Choroid plexus epithelial cell (primary cell): Measurements from ENCODE around the gene HIPK3.
"Not testable (repeated sequence)": the region's sequence is repeated elsewhere in the genome, so short reads cannot be mapped to it uniquely, and the experiment has no call there.

ENCODE experiments used
- DNase-seq: peaks from one replicate; pipeline ENCODE4 v3.0.0-alpha.2; 2010; ENCODE audit warnings: low read depth
- H3K4me3 ChIP-seq: 2 replicates; pipeline ENCODE4 v1.5.1; 2011; ENCODE audit warnings: low read depth, mild to moderate bottlenecking, control low read depth, low read length, moderate library complexity
- TF ChIP-seq, protein P1 (sequence below): conservative IDR thresholded peaks from 2 replicates; pipeline ENCODE4 v1.5.1; 2011; ENCODE audit warnings: low read depth, mild to moderate bottlenecking, control low read depth, inconsistent platforms, low read length, moderate library complexity

The HIPK3 gene

DNA sequence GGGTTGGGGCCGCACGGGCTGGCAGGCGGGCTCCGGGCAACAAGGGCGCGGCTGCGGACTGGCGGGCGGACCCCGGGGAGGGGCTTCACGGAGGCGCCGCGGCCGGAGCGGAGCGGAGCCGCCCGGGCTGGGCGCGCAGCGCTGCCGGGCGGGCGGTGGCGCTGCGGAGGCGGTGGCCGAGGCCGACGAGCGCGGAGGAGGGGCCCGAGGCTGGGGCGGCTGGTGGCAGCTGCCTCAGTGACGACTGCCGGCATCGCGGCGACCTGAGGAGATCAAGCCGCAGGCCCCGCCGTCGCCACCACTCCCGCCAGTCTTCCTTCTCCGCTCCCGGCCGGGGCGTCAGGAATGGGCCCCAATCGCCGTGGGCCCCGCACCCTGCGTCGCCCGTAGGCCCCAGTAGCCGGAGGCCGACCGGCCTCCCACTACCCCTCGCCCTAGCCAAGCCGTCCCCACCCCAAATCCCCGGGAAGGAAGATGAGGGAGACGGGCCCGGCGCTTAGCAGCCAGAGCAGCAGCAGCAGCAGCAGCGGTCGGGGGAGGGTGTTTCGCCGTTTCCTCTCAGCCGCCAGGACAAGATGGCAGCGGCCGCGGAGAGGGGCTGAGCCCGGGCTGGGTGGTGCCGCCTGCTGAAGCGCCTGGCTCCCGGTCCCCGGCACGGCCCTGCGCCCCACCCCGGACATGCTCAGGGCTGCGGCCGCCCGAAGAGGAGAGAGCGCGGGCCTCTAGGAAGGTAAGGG, at the start of gene HIPK3:
Gene HIPK3 (plus strand): TSS at position 222 of the 737 bp plus-strand sequence.
- peak; percentile 76 for DNase-seq
- TF ChIP-seq, protein P1, sequence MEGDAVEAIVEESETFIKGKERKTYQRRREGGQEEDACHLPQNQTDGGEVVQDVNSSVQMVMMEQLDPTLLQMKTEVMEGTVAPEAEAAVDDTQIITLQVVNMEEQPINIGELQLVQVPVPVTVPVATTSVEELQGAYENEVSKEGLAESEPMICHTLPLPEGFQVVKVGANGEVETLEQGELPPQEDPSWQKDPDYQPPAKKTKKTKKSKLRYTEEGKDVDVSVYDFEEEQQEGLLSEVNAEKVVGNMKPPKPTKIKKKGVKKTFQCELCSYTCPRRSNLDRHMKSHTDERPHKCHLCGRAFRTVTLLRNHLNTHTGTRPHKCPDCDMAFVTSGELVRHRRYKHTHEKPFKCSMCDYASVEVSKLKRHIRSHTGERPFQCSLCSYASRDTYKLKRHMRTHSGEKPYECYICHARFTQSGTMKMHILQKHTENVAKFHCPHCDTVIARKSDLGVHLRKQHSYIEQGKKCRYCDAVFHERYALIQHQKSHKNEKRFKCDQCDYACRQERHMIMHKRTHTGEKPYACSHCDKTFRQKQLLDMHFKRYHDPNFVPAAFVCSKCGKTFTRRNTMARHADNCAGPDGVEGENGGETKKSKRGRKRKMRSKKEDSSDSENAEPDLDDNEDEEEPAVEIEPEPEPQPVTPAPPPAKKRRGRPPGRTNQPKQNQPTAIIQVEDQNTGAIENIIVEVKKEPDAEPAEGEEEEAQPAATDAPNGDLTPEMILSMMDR = no peak
- H3K4me3 ChIP-seq = peak within 1 kb of the TSS; percentile 91

DNA sequence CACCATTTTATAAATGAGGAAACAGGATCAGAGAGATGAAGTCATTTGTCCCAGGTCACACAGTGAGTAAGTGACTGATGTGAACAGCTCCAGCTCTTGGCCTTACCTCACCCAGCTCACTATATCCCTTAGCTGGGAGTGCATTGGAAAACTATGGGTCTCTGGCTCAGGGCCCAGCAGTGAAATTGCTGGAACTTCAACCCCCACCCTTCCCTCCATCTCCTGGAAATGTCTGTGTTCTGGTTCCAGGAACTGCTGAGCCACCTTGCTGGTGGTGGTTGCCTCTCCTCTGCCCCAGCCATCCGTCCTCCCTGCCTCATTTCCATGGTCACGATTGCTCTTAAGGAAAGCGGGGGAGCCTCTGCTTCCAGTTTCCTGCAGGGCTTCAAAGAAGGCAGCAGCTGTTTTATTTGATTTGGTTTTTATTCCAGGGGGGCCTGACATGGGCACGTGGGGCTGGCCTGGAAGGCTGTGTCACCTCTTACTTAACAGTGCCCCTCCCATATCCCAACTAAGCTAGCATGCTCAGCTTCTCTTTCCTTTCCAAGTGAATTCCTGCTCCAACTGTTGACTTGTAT, 49.7 kb upstream of the HIPK3 start:
- TF ChIP-seq, protein P1 = no peak
- no peak for DNase-seq
- no peak overlapping the region for H3K4me3 ChIP-seq

DNA sequence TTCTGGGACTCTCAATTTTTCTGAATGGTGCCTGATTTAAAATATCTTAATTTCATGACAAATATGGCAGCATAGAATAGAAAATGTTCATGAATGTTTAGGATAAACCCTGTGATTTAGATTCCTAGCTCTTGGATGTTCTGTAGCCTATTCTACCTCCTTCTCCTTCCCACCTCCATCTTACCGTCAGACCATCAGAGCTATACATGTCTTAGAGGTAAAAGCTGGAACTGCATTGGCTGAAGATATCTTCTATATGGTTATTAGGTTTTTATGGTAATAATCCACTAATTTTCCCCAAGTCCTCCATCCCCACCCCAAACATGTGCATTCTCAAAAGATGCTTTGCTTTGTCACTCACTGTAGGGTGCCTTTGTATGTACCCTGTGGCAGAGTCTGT, 49.0 kb upstream of the HIPK3 start:
- DNase-seq = no peak
- TF ChIP-seq, protein P1 = no peak
- H3K4me3 ChIP-seq = no peak overlapping the region

DNA sequence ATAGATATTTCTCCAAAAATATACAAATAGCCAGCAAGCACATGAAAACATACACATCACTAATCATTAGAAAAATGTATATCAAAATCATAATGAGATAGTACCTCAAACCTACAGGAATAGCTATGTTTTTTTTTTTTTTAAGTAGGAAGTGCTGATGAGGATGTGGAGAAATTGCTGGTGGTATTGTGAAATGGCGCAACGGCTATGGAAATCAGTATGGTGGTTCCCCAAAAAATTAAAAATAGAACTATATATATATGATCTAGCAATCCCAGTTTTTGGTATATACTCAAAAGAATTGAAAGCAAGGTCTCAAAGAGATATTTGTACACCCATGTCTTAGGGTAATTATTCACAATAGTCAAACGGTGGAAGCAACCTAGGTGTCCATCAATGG, 46.0 kb upstream of the HIPK3 start:
- DNase-seq = no peak
- TF ChIP-seq, protein P1 = no peak
- H3K4me3 ChIP-seq = no peak overlapping the region

DNA sequence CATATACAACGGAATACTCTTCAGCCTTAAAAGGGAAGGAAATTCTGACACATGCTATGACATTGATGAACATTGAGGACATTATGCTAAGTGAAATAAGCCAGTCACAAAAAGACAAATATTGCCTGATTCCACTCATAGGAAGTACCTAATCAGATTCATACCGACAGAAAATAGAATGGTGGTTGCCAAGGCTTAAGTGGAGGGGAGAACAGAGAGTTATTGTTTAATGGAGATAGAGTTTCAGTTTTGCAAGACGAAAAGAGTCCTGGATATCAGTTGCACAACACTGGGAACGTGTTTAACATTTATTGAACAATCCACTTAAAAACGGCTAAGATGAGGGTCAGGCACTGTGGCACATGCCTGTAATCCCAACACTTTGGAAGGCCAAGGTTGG, 45.6 kb upstream of the HIPK3 start:
- DNase-seq = no peak
- TF ChIP-seq, protein P1 = no peak
- H3K4me3 ChIP-seq = no peak overlapping the region

DNA sequence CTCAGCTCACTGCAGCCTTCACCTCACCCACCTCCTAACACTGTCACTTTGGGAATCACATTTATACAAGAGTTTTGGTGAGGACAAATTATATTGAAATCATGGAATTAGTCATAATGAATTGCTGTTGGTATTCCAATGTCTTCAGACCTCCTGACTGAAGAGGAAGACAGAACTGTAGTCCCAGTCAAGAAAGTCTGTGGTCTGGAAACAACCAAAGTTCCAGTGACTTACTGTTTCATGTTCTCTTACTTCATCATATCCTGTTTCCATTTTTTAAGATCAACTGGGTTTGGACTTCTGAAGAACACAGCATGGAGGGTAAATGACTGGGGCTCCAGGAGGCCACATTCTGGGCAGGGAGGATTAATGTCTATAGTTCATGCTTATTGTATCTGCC, 43.0 kb upstream of the HIPK3 start:
- H3K4me3 ChIP-seq = no peak overlapping the region
- TF ChIP-seq, protein P1 = no peak
- DNase-seq = peak; percentile 21

DNA sequence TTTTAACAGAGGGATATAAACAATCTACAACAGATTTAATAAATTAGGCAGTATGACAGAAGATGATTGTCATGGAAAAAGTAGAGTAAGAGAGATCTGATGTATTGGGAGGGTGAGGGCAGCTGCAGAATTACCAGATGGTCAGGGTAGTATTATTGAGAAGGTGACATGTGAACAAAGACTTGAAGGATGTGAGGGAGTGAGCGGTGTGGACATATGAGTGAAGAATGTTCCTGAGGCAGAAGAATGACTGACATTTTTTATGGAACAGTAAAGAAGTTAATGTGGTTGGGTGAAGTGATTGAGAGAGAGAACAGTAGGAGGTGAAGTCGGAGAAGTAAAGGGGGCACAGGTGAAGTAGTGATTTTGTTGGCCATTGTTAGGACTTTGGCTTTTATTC, 42.4 kb upstream of the HIPK3 start:
- TF ChIP-seq, protein P1 = no peak
- H3K4me3 ChIP-seq = no peak overlapping the region
- DNase-seq = no peak

DNA sequence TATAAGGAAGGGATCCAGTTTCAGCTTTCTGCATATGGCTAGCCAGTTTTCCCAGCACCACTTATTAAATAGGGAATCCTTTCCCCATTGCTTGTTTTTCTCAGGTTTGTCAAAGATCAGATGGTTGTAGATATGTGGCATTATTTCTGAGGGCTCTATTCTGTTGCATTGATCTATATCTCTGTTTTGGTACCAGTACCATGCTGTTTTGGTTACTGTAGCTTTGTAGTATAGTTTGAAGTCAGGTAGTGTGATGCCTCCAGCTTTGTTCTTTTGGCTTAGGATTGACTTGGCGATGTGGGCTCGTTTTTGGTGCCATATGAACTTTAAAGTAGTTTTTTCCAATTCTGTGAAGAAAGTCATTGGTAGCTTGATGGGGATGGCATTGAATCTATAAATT, 40.5 kb upstream of the HIPK3 start:
- H3K4me3 ChIP-seq, DNase-seq: not testable (repeated sequence)
